MM.1S (cell line): ENCODE data around the gene GRAMD1B.
"Not testable (repeated sequence)": the region's sequence is repeated elsewhere in the genome, so short reads cannot be mapped to it uniquely, and the experiment has no call there.

Experiments
- DNase-seq: peaks from one replicate; pipeline ENCODE4 v3.0.0-alpha.2; 2015
- H2AFZ ChIP-seq: fragments of 300-600 bp; sonication (generic); 2 replicates; pipeline ENCODE4 v1.6.0; 2016; ENCODE audit warnings: antibody characterized with exemption, low read length
- H3F3A ChIP-seq: fragments of 300-600 bp; sonication (generic); 2 replicates; pipeline ENCODE4 v1.6.1; 2016; ENCODE audit warnings: mild to moderate bottlenecking, antibody characterized with exemption, low read length, moderate library complexity, mixed read lengths; ENCODE audit not compliant: insufficient read depth
- H3K27ac ChIP-seq: fragments of 300-600 bp; sonication (generic); 2 replicates; pipeline ENCODE4 v1.5.1; 2016; ENCODE audit warnings: mild to moderate bottlenecking, low read length
- H3K27me3 ChIP-seq: fragments of 300-600 bp; sonication (generic); replicated peaks from 2 replicates; pipeline ENCODE4 v1.6.0; 2016; ENCODE audit warnings: low read length; ENCODE audit not compliant: insufficient read depth
- H3K36me3 ChIP-seq: fragments of 300-600 bp; sonication (generic); replicated peaks from 2 replicates; pipeline ENCODE4 v1.6.1; 2016; ENCODE audit warnings: mild to moderate bottlenecking, low read length, mixed read lengths; ENCODE audit not compliant: insufficient read depth
- H3K4me1 ChIP-seq: fragments of 300-600 bp; sonication (generic); 2 replicates; pipeline ENCODE4 v1.6.1; 2016; ENCODE audit warnings: low read length, mixed read lengths
- H3K4me2 ChIP-seq: fragments of 300-600 bp; sonication (generic); 2 replicates; pipeline ENCODE4 v1.6.0; 2016; ENCODE audit warnings: low read depth, low read length
- H3K4me3 ChIP-seq: fragments of 300-600 bp; sonication (generic); 2 replicates; pipeline ENCODE4 v1.5.1; 2016; ENCODE audit warnings: low read length, mixed read lengths
- H3K79me2 ChIP-seq: fragments of 300-600 bp; sonication (generic); 2 replicates; pipeline ENCODE4 v1.6.1; 2016; ENCODE audit warnings: mixed run types, low read length, mixed read lengths
- H3K9ac ChIP-seq: fragments of 300-600 bp; sonication (generic); 2 replicates; pipeline ENCODE4 v1.6.1; 2016; ENCODE audit warnings: low read length, mixed read lengths
- H3K9me2 ChIP-seq: fragments of 300-600 bp; sonication (generic); replicated peaks from 2 replicates; pipeline ENCODE4 v1.6.1; 2016; ENCODE audit warnings: mild to moderate bottlenecking, low read length, mixed read lengths; ENCODE audit not compliant: insufficient read depth
- H3K9me3 ChIP-seq: fragments of 300-600 bp; sonication (generic); replicated peaks from 2 replicates; pipeline ENCODE4 v1.6.1; 2016; ENCODE audit warnings: mild to moderate bottlenecking, low read length, mixed read lengths; ENCODE audit not compliant: insufficient read depth
- H4K20me1 ChIP-seq: fragments of 300-600 bp; sonication (generic); 2 replicates; pipeline ENCODE4 v1.6.1; 2016; ENCODE audit warnings: mild to moderate bottlenecking, low read length, moderate library complexity, mixed read lengths; ENCODE audit not compliant: insufficient read depth
- CTCF ChIP-seq: fragments of 300-600 bp; sonication (generic); IDR thresholded peaks from 2 replicates; pipeline ENCODE4 v1.5.1; 2016; ENCODE audit warnings: antibody characterized with exemption, low read length, mixed read lengths
- EZH2 ChIP-seq: fragments of 300-600 bp; sonication (generic); optimal IDR thresholded peaks from 2 replicates; pipeline ENCODE3; 2017; ENCODE audit warnings: low read depth, mild to moderate bottlenecking, antibody characterized with exemption, low read length, mixed read lengths
- EZH2phosphoT487 ChIP-seq: fragments of 300-600 bp; sonication (generic); IDR thresholded peaks from 2 replicates; pipeline ENCODE4 v1.6.1; 2018; ENCODE audit warnings: antibody characterized with exemption, low read length

Gene GRAMD1B

GRCh38 chr11:123509737-123510578, 79.9 kb downstream of the GRAMD1B start:
- Histone ChIP-seq H4K20me1 (no peaks in the 10 kb centered on the region), H3K4me3 (no peak overlapping the region), H3K4me1 (no peaks in the 10 kb centered on the region), H3K27me3 (no peaks in the 10 kb centered on the region), H3K79me2 (no peaks in the 10 kb centered on the region), H3K36me3 (no peaks in the 10 kb centered on the region), H2AFZ (no peak overlapping the region), H3K9me2 (no peaks in the 10 kb centered on the region), H3K27ac (no peak overlapping the region), H3K9ac (no peak overlapping the region), H3K4me2 (no peak overlapping the region), H3F3A (no peaks in the 10 kb centered on the region), H3K9me3 (no peaks in the 10 kb centered on the region)
- TF ChIP-seq EZH2, result no peak
- no peak for TF ChIP-seq CTCF
- no peak for TF ChIP-seq EZH2phosphoT487
- DNase-seq, result no peak

- no peaks in the 10 kb centered on the region for H3K9me3 ChIP-seq
- H4K20me1 ChIP-seq, result no peaks in the 10 kb centered on the region
- H3K9ac ChIP-seq, result no peak overlapping the region
- TF ChIP-seq CTCF, result no peak
- TF ChIP-seq EZH2phosphoT487, result no peak
- TF ChIP-seq EZH2, result no peak
- H3K27me3 ChIP-seq, result no peaks in the 10 kb centered on the region
- H3K4me3 ChIP-seq, result no peak overlapping the region
- H2AFZ ChIP-seq, result peak overlapping the region; percentile 72
- H3F3A ChIP-seq, result no peaks in the 10 kb centered on the region
- no peak overlapping the region for H3K27ac ChIP-seq
- no peak for DNase-seq
- peak overlapping the region; percentile 31; the same call in 1 of the 2 replicates for H3K4me2 ChIP-seq
- no peaks in the 10 kb centered on the region for H3K4me1 ChIP-seq
- no peaks in the 10 kb centered on the region for H3K79me2 ChIP-seq
- no peaks in the 10 kb centered on the region for H3K36me3 ChIP-seq
- no peaks in the 10 kb centered on the region for H3K9me2 ChIP-seq
These were observed 80.5 kb downstream of the GRAMD1B start for GRCh38 chr11:123510579-123510905.

- H3K36me3 ChIP-seq, result no peaks in the 10 kb centered on the region
- no peak overlapping the region for H3K27ac ChIP-seq
- no peaks in the 10 kb centered on the region for H3K9me3 ChIP-seq
- no peaks in the 10 kb centered on the region for H3K9me2 ChIP-seq
- TF ChIP-seq EZH2, result no peak
- peak; percentile 93 for TF ChIP-seq CTCF
- H3K4me1 ChIP-seq, result no peaks in the 10 kb centered on the region
- no peaks in the 10 kb centered on the region for H3K27me3 ChIP-seq
- no peaks in the 10 kb centered on the region for H3K79me2 ChIP-seq
- no peaks in the 10 kb centered on the region for H4K20me1 ChIP-seq
- H3K9ac ChIP-seq, result no peak overlapping the region
- DNase-seq, result peak; percentile 81
- peak overlapping the region; percentile 31; the same call in 1 of the 2 replicates for H3K4me2 ChIP-seq
- no peaks in the 10 kb centered on the region for H3F3A ChIP-seq
- H2AFZ ChIP-seq, result peak overlapping the region; percentile 72
- H3K4me3 ChIP-seq, result peak overlapping the region; percentile 16; the same call in 1 of the 2 replicates
These were observed 81.2 kb downstream of the GRAMD1B start for GRCh38 chr11:123511037-123511870.

- not testable (repeated sequence) for DNase-seq, H3K9me3 ChIP-seq, H3K27ac ChIP-seq, H2AFZ ChIP-seq, H3K36me3 ChIP-seq, H3K79me2 ChIP-seq, H3K4me1 ChIP-seq, H3K4me3 ChIP-seq, H3K9me2 ChIP-seq, H3K27me3 ChIP-seq, H3F3A ChIP-seq, H4K20me1 ChIP-seq, H3K4me2 ChIP-seq, H3K9ac ChIP-seq
These were observed 83.2 kb downstream of the GRAMD1B start for GRCh38 chr11:123513309-123513708.
